ES-I3 (cell line): Measurements from ENCODE around the gene PLB1.

ENCODE experiments used
- H3K36me3 ChIP-seq: 2 replicates; pipeline ENCODE4 v1.6.1; 2013; ENCODE audit warnings: mild to moderate bottlenecking, low read length, control low read depth, moderate library complexity; ENCODE audit not compliant: insufficient read depth
- H3K4me1 ChIP-seq: 2 replicates; pipeline ENCODE4 v1.6.1; 2013; ENCODE audit warnings: mild to moderate bottlenecking, control low read depth, low read length; ENCODE audit not compliant: insufficient read depth
- H3K9ac ChIP-seq: 2 replicates; pipeline ENCODE4 v1.6.1; 2013; ENCODE audit warnings: low read depth, mild to moderate bottlenecking, low read length, moderate library complexity
- H3K9me3 ChIP-seq: 2 replicates; pipeline ENCODE4 v1.6.1; 2013; ENCODE audit warnings: mild to moderate bottlenecking, low read length, moderate library complexity; ENCODE audit not compliant: control insufficient read depth, insufficient read depth

PLB1 gene

DNA sequence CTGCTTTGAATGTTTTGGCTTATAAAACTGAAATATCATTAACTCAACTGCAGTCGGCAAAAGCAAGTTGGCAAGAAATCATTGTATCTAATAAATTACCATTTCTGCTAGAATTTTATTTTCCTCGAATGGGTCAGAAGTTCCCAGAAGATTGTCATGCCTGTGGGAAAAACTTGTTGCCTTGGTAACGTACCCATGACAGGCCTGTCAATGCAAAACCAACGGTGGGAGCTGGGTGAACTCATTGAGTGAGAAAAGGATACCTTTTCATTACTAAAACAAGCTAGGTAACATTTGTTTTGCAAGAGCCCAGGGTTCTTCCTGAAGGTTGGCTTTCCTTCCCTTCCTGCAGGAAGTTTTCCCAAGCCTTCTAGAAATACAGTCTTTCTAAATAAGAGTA, 9.5 kb downstream of the PLB1 start:
- H3K4me1 ChIP-seq, result no peaks in the 10 kb centered on the region; the same call in 1 of the 2 replicates
- H3K36me3 ChIP-seq, result no peaks in the 10 kb centered on the region

GRCh38 chr2:28506112-28506910, 10.5 kb downstream of the PLB1 start:
- Histone ChIP-seq H3K9me3 (no peaks in the 10 kb centered on the region), H3K9ac (no peak overlapping the region), H3K4me1 (no peaks in the 10 kb centered on the region; the same call in 1 of the 2 replicates), H3K36me3 (no peaks in the 10 kb centered on the region)

More for the DNA sequence above, 9.5 kb downstream of the PLB1 start:
- Histone ChIP-seq H3K9ac (no peak overlapping the region), H3K9me3 (no peaks in the 10 kb centered on the region)

DNA sequence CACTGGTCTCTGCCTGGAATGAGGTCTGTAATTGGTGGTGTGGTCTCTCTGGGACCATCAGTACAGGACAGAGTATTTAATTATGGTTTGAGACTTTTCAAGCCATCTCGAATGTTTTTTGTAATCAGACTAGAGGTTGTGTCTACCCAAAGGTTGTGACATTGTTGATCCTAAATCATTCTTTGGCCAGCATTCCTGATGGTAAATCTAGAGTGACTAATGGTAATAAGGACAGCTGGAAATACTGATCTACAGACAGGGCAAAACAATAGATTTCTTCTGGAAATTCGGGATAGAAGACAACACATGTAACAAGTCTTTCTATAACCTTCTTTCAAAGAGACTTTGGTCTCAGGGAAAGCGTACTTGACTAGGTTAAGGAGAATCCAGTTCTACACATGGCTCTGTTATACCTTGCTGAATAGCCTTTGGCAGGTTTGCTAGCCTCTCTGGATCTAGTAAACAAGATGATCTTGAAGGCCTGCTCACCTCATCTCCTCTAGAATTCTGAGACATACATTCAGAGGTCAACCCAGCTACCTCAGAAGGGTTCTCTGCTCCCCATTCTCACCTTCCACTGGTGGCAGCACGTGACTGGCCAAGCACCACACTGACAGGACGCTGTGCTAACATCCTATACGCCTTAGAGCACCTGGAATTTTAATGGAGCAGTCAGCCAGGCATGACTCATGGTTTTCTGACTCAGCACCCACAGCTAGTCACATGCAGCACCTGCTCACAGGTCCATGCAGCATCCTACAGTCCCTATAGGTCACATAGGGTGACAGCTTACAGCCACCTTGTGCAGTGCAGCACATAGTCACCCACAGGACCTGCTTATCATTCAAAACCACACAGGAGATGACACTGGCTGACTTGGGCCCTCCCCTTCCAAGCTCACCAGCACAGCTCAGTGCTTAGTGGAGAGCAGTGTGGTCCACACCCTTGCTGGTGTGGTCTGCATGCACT, 12.2 kb downstream of the PLB1 start:
- Histone ChIP-seq H3K4me1 (no peaks in the 10 kb centered on the region; the same call in 1 of the 2 replicates), H3K36me3 (no peaks in the 10 kb centered on the region), H3K9ac (no peak overlapping the region), H3K9me3 (no peaks in the 10 kb centered on the region)

- no peak overlapping the region for H3K9ac ChIP-seq
- no peaks in the 10 kb centered on the region; the same call in 1 of the 2 replicates for H3K4me1 ChIP-seq
- no peaks in the 10 kb centered on the region for H3K9me3 ChIP-seq
- H3K36me3 ChIP-seq, result no peaks in the 10 kb centered on the region
Observed at GRCh38 chr2:28509361-28509760, 13.5 kb downstream of the PLB1 start.

DNA sequence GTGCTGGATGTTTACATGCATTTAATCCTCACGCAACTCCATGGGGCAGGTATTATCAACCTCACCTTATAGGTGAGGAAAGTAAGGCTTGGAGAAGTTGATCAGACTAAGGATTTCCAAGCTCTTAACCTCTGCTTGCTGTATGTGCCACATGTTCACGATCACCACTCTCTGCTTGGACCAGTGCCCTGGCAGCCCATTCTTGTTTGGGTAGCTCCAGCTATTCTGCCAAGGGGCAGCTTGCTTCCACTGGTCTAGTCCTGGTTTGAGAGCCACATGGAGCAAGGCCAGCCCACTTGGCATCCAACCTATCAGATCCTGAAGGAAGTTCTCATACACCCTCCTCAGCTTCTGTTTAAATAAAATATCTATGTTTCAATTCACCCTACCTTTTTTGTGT, 14.3 kb downstream of the PLB1 start:
- no peaks in the 10 kb centered on the region for H3K9me3 ChIP-seq
- no peaks in the 10 kb centered on the region; the same call in 1 of the 2 replicates for H3K4me1 ChIP-seq
- H3K9ac ChIP-seq, result no peak overlapping the region
- no peaks in the 10 kb centered on the region for H3K36me3 ChIP-seq

DNA sequence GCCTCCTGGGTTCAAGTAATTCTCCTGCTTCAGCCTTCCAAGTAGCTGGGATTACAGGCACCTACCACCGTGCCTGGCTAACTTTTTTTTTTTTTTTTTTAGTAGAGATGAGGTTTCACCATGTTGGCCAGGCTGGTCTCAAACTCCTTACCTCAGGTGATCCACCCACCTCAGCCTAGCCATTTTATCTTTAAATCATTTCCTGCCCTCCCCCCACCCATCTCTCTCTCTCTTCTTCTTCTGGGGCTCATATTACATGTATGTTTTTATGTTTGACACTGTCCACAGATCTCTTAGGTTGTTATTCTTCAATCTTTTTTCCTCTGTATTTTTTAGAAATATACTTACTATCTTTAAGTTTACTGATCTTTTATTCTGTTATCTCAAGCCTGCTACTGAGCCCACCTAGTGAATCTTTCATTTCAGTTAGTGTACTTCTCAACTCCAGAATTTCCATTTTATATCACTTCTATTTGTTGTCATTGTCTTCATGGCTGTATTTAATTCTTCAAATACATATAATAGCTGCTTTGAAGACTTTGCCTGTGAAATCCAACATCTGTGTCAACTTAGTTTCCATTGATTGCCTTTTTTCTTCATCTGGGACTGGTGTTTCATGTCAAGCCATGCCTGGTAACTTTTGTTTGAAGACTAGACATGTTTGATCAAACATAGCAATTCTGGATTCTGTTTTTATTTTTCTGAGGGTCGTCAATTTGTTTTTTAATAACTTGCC, 16.2 kb downstream of the PLB1 start:
- H3K9me3 ChIP-seq, result no peaks in the 10 kb centered on the region
- no peaks in the 10 kb centered on the region; the same call in 1 of the 2 replicates for H3K4me1 ChIP-seq
- H3K9ac ChIP-seq, result no peak overlapping the region
- H3K36me3 ChIP-seq, result no peaks in the 10 kb centered on the region

DNA sequence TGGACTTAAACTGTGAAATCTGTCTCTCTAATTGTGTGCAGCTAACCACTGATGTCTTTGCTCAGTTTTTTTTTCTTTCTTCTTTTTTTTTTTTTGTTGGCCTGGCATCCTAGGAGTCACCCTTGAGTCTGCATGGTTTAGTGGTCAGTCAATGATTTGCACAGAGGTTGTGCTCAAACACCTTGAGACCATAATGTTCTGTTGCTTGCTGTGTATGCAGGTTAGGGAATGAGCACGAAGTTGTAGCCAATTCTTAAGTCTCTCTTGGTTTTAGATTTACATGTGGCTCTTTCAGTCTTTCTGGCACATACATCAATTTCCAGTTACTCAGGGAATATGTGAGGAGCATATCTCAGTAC, 16.7 kb downstream of the PLB1 start:
- Histone ChIP-seq H3K9me3 (no peaks in the 10 kb centered on the region), H3K36me3 (no peaks in the 10 kb centered on the region), H3K4me1 (no peaks in the 10 kb centered on the region; the same call in 1 of the 2 replicates), H3K9ac (no peak overlapping the region)

- no peak overlapping the region for H3K9ac ChIP-seq
- H3K9me3 ChIP-seq, result no peaks in the 10 kb centered on the region
- no peaks in the 10 kb centered on the region for H3K36me3 ChIP-seq
Observed at GRCh38 chr2:28513097-28513496, 17.2 kb downstream of the PLB1 start.

DNA sequence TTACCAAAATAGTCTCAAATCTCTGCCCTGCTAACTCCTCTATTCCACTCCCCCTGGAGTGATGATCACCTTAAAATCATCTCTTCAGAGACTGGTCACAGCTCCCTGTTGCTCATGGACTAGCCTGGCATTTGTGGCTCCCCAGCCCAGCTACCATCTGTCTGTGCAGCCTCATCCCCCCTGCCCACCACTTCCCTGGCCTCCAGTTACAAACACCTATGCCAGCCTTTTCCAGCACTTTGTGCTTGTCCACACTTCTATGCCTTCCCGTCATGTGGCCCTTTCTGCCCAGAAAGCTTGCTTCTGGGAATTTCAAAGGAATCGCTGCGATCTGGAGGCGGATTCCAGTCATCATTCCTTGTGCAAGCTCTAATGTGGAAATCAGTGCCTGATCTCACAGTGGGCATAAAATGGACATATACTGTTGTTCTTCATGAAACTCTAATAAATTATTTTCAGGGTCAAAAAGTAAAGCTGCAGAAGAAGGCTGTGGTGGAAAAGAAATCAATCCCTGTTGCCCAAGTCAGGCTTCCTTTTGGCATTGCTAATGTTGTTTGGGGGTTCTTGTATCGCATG, 19.4 kb downstream of the PLB1 start:
- H3K9me3 ChIP-seq, result no peaks in the 10 kb centered on the region
- H3K9ac ChIP-seq, result no peak overlapping the region
- no peaks in the 10 kb centered on the region for H3K4me1 ChIP-seq

More at GRCh38 chr2:28513097-28513496, 17.2 kb downstream of the PLB1 start:
- no peaks in the 10 kb centered on the region; the same call in 1 of the 2 replicates for H3K4me1 ChIP-seq

GRCh38 chr2:28516430-28516829, 20.6 kb downstream of the PLB1 start:
- H3K36me3 ChIP-seq, result no peaks in the 10 kb centered on the region
- H3K4me1 ChIP-seq, result no peaks in the 10 kb centered on the region
- no peak overlapping the region for H3K9ac ChIP-seq
- no peaks in the 10 kb centered on the region for H3K9me3 ChIP-seq

More for the DNA sequence above, 19.4 kb downstream of the PLB1 start:
- H3K36me3 ChIP-seq, result no peaks in the 10 kb centered on the region

DNA sequence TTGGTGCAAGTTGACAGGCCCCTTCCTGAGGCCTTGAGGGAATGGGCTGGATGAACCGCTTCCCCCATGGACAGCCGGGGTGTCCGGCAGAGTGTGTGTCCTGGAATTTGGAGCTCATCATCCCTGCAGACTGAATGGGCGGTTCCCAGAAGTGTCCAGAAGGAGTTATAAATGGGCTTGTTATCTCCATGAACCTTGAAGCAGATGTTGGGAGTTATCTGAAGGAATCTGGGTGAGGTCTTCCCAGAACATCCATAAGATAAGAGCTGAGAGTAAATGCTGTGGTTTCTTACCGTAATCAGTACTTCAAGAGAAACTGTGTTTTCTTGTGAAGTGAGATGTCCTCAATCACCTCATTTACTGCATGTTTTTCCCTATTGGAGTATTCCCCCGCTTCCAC, 21.1 kb downstream of the PLB1 start:
- no peaks in the 10 kb centered on the region for H3K4me1 ChIP-seq
- no peak overlapping the region for H3K9ac ChIP-seq
- H3K36me3 ChIP-seq, result no peaks in the 10 kb centered on the region
- H3K9me3 ChIP-seq, result no peaks in the 10 kb centered on the region

- Histone ChIP-seq H3K36me3 (no peaks in the 10 kb centered on the region), H3K9ac (no peak overlapping the region)
Observed at GRCh38 chr2:28521663-28522062, 25.8 kb downstream of the PLB1 start.

GRCh38 chr2:28522481-28522880, 26.6 kb downstream of the PLB1 start:
- H3K4me1 ChIP-seq, result no peaks in the 10 kb centered on the region
- H3K36me3 ChIP-seq, result no peaks in the 10 kb centered on the region
- H3K9me3 ChIP-seq, result no peaks in the 10 kb centered on the region
- no peak overlapping the region for H3K9ac ChIP-seq

More at GRCh38 chr2:28521663-28522062, 25.8 kb downstream of the PLB1 start:
- H3K4me1 ChIP-seq, result no peaks in the 10 kb centered on the region
- H3K9me3 ChIP-seq, result no peaks in the 10 kb centered on the region

DNA sequence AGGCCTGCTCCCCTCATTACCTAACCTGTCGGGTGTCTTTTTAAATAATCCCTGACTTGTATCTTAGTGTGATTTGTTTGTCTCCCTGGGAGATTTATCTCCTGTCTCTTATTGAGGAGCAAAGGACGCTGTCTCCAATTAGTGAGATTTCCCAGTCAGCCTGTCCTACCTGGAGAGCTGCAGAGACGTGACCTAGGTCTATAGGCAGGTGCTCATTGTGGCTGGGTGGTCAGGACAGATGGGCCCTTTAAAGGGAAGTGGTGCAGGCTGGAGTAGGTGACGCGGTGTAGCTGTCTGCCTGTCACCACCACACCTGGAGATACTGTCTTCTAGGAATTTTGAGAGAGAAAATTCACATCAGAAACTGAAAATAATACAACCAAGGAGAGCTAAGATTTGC, 28.0 kb downstream of the PLB1 start:
- Histone ChIP-seq H3K9me3 (no peaks in the 10 kb centered on the region), H3K36me3 (no peaks in the 10 kb centered on the region), H3K4me1 (no peaks in the 10 kb centered on the region; the same call in 1 of the 2 replicates), H3K9ac (no peak overlapping the region)
